GM23338 (cell line): ENCODE measurements around the gene PTPRN2. TPM values are rescaled to one million over a fixed set of nuclear protein-coding genes. Genes with fewer than 3 reads are reported as not detected.

Source experiments
- ATAC-seq: fragments of 200-7000 bp; cut with Tn5 transposase; 3 replicates; pipeline ENCODE4 v1.9.1; 2020
- DNase-seq: peaks from one replicate; pipeline ENCODE4 v3.0.0-alpha.2; 2015; ENCODE audit warnings: low spot score
- H2AFZ ChIP-seq: fragments of 200-600 bp; sonication (generic); 2 replicates; pipeline ENCODE4 v1.8.0; 2016; ENCODE audit warnings: antibody characterized with exemption, mild to moderate bottlenecking, moderate library complexity
- H3F3A ChIP-seq: fragments of 200-600 bp; sonication (generic); replicated peaks from 2 replicates; pipeline ENCODE4 v1.8.0; 2017; ENCODE audit warnings: antibody characterized with exemption, mixed run types, low read depth
- H3K27ac ChIP-seq: fragments of 200-600 bp; sonication (generic); 2 replicates; pipeline ENCODE4 v1.6.1; 2016; ENCODE audit warnings: low read depth
- H3K27me3 ChIP-seq: fragments of 200-600 bp; sonication (generic); 2 replicates; pipeline ENCODE4 v1.8.0; 2016; ENCODE audit warnings: mild to moderate bottlenecking, mixed run types, moderate library complexity; ENCODE audit not compliant: insufficient read depth
- H3K36me3 ChIP-seq: fragments of 200-600 bp; sonication (generic); 2 replicates; pipeline ENCODE4 v1.8.0; 2016; ENCODE audit warnings: mild to moderate bottlenecking; ENCODE audit not compliant: insufficient read depth
- H3K4me1 ChIP-seq: fragments of 200-600 bp; sonication (generic); 2 replicates; pipeline ENCODE4 v1.8.0; 2016; ENCODE audit warnings: mild to moderate bottlenecking, moderate library complexity; ENCODE audit not compliant: insufficient read depth
- H3K4me2 ChIP-seq: fragments of 200-600 bp; sonication (generic); 2 replicates; pipeline ENCODE4 v1.7.1; 2017; ENCODE audit warnings: mixed run types
- H3K4me3 ChIP-seq: fragments of 200-600 bp; sonication (generic); 2 replicates; pipeline ENCODE4 v1.6.1; 2016; ENCODE audit warnings: mixed run types
- H3K79me2 ChIP-seq: fragments of 200-600 bp; sonication (generic); replicated peaks from 2 replicates; pipeline ENCODE4 v1.8.0; 2017; ENCODE audit warnings: mild to moderate bottlenecking; ENCODE audit not compliant: insufficient read depth
- H3K9me2 ChIP-seq: fragments of 200-600 bp; sonication (generic); 2 replicates; pipeline ENCODE4 v1.8.0; 2017; ENCODE audit not compliant: insufficient read depth
- H4K20me1 ChIP-seq: fragments of 200-600 bp; sonication (generic); replicated peaks from 2 replicates; pipeline ENCODE4 v1.8.0; 2017; ENCODE audit warnings: mild to moderate bottlenecking; ENCODE audit not compliant: insufficient read depth
- H3K27ac Mint-ChIP-seq: 2 replicates; pipeline ENCODE4 v1.8.0; 2020; ENCODE audit warnings: inconsistent platforms, mild to moderate bottlenecking, moderate library complexity, mixed read lengths
- H3K27me3 Mint-ChIP-seq: 3 replicates; pipeline ENCODE4 v1.8.0; 2022; ENCODE audit warnings: low read depth, mild to moderate bottlenecking, moderate library complexity, mixed read lengths, inconsistent platforms; ENCODE audit not compliant: insufficient read depth, poor library complexity
- H3K36me3 Mint-ChIP-seq: 3 replicates; pipeline ENCODE4 v1.8.0; 2021; ENCODE audit warnings: low read depth, mild to moderate bottlenecking, inconsistent platforms, moderate library complexity, mixed read lengths
- H3K4me1 Mint-ChIP-seq: 3 replicates; pipeline ENCODE4 v1.8.0; 2020; ENCODE audit warnings: mild to moderate bottlenecking, inconsistent platforms, mixed read lengths
- H3K4me3 Mint-ChIP-seq: 3 replicates; pipeline ENCODE4 v1.8.0; 2021; ENCODE audit warnings: moderate library complexity, mild to moderate bottlenecking, inconsistent platforms, mixed read lengths
- H3K9me3 Mint-ChIP-seq: 3 replicates; pipeline ENCODE4 v1.8.0; 2020; ENCODE audit warnings: moderate library complexity, mild to moderate bottlenecking, inconsistent platforms, mixed read lengths
- CREB1 ChIP-seq: fragments of 250-450 bp; sonication (Bioruptor Pico); IDR thresholded peaks from 2 replicates; pipeline ENCODE4 v1.5.0; 2020; ENCODE audit warnings: low read depth, mild to moderate bottlenecking, moderate library complexity
- CTCF ChIP-seq, 2 experiments: fragments of 200-600 bp in 1 of 2; sonication (generic) in 1 of 2; conservative IDR thresholded peaks; 2 replicates each; pipeline versions ENCODE4 v1.5.1 to v1.6.1; 2016 to 2017; ENCODE audit warnings: antibody characterized with exemption in 2 of 2, low read depth in 2 of 2, mild to moderate bottlenecking in 2 of 2, moderate library complexity in 1 of 2
- NANOG ChIP-seq: IDR thresholded peaks from 2 replicates; pipeline ENCODE4 v1.6.1; 2016; ENCODE audit warnings: antibody characterized with exemption, borderline replicate concordance
- POLR2AphosphoS5 ChIP-seq: IDR thresholded peaks from 2 replicates; pipeline ENCODE4 v1.6.1; 2016; ENCODE audit warnings: antibody characterized with exemption, low read depth
- REST ChIP-seq: IDR thresholded peaks from one replicate; pipeline ENCODE4 v1.6.1; 2018; ENCODE audit warnings: antibody characterized with exemption; ENCODE audit not compliant: unreplicated experiment
- ZNF114 ChIP-seq: fragments of 250-450 bp; sonication (Bioruptor Pico); IDR thresholded peaks from 2 replicates; pipeline ENCODE4 v1.5.0; 2020; ENCODE audit warnings: mild to moderate bottlenecking, moderate library complexity
- ZNF331 ChIP-seq: fragments of 250-450 bp; sonication (Bioruptor Pico); IDR thresholded peaks from 2 replicates; pipeline ENCODE4 v1.5.0; 2020; ENCODE audit warnings: low read depth, mild to moderate bottlenecking, moderate library complexity
- ZNF462 ChIP-seq: fragments of 250-450 bp; sonication (Bioruptor Pico); IDR thresholded peaks from 2 replicates; pipeline ENCODE4 v1.5.0; 2020; ENCODE audit warnings: mild to moderate bottlenecking, moderate library complexity
- polyA plus RNA-seq: library from polyadenylated mRNA; unstranded; fragments of >200 nt; fragmentation: Nextera tagmentation; extraction: Ambion mirVana; gene quantifications from 2 replicates; pipeline ENCODE4 v1.2.1, GENCODE V29; 2016
- total RNA-seq: library from RNA; depleted of rRNA; stranded (reverse); fragments of >200 nt; shearing (Covaris generic); gene quantifications from 2 replicates; pipeline ENCODE4 v1.2.3, GENCODE V29; 2014

The PTPRN2 gene
- total and polyA plus RNA-seq, 2 experiments from 2014 or later = 0.87 to 4.0 TPM

- peaks cover 10% of the 10 kb centered on the region for H3K4me1 Mint-ChIP-seq
- H3K27me3 ChIP-seq = no peaks in the 10 kb centered on the region
- H3K27ac ChIP-seq = no peak overlapping the region
- ATAC-seq = no peak
- no peaks in the 10 kb centered on the region for H3F3A ChIP-seq
- peaks cover 7% of the 10 kb centered on the region for H3K4me1 ChIP-seq
- H3K9me2 ChIP-seq = no peaks in the 10 kb centered on the region
- H4K20me1 ChIP-seq = no peaks in the 10 kb centered on the region
- H3K4me3 Mint-ChIP-seq = no peak overlapping the region
- H3K36me3 ChIP-seq = no peaks in the 10 kb centered on the region
- no peak overlapping the region for H2AFZ ChIP-seq
- no peak overlapping the region for H3K4me2 ChIP-seq
- no peak overlapping the region for H3K4me3 ChIP-seq
- H3K9me3 Mint-ChIP-seq = peaks cover 69% of the 10 kb centered on the region
- no peak overlapping the region for H3K27ac Mint-ChIP-seq
- DNase-seq = no peak
- TF ChIP-seq ZNF114 (no peak), ZNF462 (CRISPR knock-in tag) (no peak), CREB1 (CRISPR knock-in tag) (no peak), ZNF331 (CRISPR knock-in tag) (no peak), POLR2AphosphoS5 (no peak), CTCF (conservative IDR thresholded peaks at IDR 0.05; ENCODE audit: low read depth in 2 of 2) (no peak), NANOG (no peak), REST (no peak)
- H3K36me3 Mint-ChIP-seq = peaks cover 14% of the 10 kb centered on the region
- no peaks in the 10 kb centered on the region for H3K79me2 ChIP-seq
- peaks cover 5% of the 10 kb centered on the region for H3K27me3 Mint-ChIP-seq
These were observed 32.5 kb downstream of the PTPRN2 start for GRCh38 chr7:158555034-158555520.
